Measurements from ENCODE around the gene GLDN. TPM values are rescaled to one million over a fixed set of nuclear protein-coding genes. Genes with fewer than 3 reads are reported as not detected.
A peak's percentile ranks its signal among the peaks of the same experiment; 100 is the strongest.

GLDN gene
- total RNA-seq, 4 donors from 2014 or later, result 0.27 to 1.8 (median 1.2) TPM

DNA sequence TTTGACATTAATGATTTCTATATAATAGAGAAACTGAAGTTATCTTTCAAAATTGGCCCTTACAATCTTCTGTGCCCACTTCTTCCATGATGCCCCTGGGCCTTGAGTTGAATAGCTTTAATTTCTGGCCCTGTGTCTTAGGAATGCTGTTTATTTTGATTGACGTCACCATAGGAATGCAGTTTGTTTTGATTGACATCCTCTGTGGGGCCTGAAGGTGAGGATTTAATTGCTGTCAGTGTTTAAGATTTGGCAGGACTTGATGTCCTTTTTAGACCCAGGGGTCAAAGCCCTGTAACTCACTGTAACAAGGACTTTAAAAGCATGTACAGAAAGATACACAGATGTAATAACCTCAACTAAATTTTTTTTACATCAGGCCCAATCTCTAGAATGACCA, 83.3 kb downstream of the GLDN start:
- no peaks in the 10 kb centered on the region for H3K27me3 ChIP-seq
- H3K27ac ChIP-seq, result peak overlapping the region; percentile 18 to 29 (median 19)
- intact Hi-C loops (cut with DNase I), result no loop called here
- 32 to 35% methylated on average over 1 of the region's 1 CpG for WGBS, 2 donors
- no peak overlapping the region for H3K4me3 ChIP-seq (replicated peaks in 1 of 3)
- no peak for TF ChIP-seq POLR2A (IDR thresholded peaks at IDR 0.05)
- no peaks in the 10 kb centered on the region for H3K36me3 ChIP-seq
- peaks cover 4 to 16% of the 10 kb centered on the region in 2 donors for H3K4me1 ChIP-seq
- DNase-seq, result no peak
- no peaks in the 10 kb centered on the region for H3K9me3 ChIP-seq

DNA sequence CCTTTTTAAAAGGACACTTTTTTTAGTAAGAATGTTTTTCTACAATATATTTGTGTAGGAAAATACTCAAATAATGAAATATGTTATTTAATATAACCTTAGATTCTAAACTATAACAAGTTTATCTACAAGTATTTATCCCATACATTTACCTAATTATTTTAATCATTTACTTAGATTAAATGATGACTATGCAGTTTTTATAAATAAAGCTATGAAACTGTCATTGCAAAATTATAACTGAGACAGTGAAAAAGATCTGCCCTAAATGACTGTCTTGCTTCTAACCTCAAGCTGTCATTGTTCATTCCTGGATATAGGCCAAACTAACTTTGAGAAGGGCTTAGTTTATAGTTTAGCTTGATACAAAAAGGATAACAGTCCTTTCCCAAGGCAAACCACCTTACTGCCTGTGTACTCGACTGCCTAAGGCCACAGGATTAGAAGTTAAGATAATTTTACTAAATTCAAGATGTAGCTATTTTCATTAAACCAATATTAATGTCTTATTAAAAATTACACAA, 84.1 kb downstream of the GLDN start:
- peak overlapping the region in 1 of 3 donors; percentile 29 for H3K27ac ChIP-seq
- no peaks in the 10 kb centered on the region for H3K27me3 ChIP-seq
- H3K36me3 ChIP-seq, result no peaks in the 10 kb centered on the region
- H3K4me3 ChIP-seq (replicated peaks in 1 of 3), result no peak overlapping the region
- no peaks in the 10 kb centered on the region for H3K9me3 ChIP-seq
- intact Hi-C loops (cut with DNase I), result no loop called here
- H3K4me1 ChIP-seq, result peaks cover 4 to 16% of the 10 kb centered on the region in 2 donors
- TF ChIP-seq, protein P1, sequence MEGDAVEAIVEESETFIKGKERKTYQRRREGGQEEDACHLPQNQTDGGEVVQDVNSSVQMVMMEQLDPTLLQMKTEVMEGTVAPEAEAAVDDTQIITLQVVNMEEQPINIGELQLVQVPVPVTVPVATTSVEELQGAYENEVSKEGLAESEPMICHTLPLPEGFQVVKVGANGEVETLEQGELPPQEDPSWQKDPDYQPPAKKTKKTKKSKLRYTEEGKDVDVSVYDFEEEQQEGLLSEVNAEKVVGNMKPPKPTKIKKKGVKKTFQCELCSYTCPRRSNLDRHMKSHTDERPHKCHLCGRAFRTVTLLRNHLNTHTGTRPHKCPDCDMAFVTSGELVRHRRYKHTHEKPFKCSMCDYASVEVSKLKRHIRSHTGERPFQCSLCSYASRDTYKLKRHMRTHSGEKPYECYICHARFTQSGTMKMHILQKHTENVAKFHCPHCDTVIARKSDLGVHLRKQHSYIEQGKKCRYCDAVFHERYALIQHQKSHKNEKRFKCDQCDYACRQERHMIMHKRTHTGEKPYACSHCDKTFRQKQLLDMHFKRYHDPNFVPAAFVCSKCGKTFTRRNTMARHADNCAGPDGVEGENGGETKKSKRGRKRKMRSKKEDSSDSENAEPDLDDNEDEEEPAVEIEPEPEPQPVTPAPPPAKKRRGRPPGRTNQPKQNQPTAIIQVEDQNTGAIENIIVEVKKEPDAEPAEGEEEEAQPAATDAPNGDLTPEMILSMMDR (IDR thresholded peaks at IDR 0.05), result no peak
- no peak for TF ChIP-seq POLR2A (IDR thresholded peaks at IDR 0.05)
- WGBS, 2 donors, result 31 to 33% methylated on average over 1 of the region's 1 CpG
- no peak for DNase-seq

DNA sequence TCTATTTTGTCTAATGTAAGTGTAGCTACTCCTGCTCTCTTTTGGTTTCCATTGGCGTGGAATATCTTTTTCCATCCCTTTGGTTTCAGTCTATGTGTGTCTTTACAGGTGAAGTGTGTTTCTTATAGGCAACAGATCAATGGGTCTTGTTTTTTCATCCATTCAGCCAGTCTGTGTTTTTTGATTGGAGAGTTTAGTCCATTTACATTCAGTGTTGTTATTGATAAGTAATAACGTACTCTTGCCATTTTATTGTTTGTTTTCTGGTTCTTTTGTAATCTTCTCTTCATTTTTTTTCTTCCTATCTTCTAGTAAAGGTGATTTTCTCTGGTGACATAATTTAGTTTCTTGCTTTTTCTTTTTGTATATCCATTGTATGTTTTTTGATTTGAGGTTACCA, 97.1 kb downstream of the GLDN start:
- WGBS, 2 donors, result 83 to 94% methylated on average over 2 of the region's 2 CpGs
- DNase-seq, result no peak
- Histone ChIP-seq H3K9me3 (no peaks in the 10 kb centered on the region), H3K36me3 (no peaks in the 10 kb centered on the region), H3K4me1 (no peaks in the 10 kb centered on the region), H3K27me3 (no peaks in the 10 kb centered on the region), H3K27ac (no peak overlapping the region), H3K4me3 (replicated peaks in 1 of 3) (no peak overlapping the region)
- intact Hi-C loops (cut with DNase I), result no loop called here
- TF ChIP-seq, protein P1 (IDR thresholded peaks at IDR 0.05), result no peak
- TF ChIP-seq POLR2A (IDR thresholded peaks at IDR 0.05), result no peak

DNA sequence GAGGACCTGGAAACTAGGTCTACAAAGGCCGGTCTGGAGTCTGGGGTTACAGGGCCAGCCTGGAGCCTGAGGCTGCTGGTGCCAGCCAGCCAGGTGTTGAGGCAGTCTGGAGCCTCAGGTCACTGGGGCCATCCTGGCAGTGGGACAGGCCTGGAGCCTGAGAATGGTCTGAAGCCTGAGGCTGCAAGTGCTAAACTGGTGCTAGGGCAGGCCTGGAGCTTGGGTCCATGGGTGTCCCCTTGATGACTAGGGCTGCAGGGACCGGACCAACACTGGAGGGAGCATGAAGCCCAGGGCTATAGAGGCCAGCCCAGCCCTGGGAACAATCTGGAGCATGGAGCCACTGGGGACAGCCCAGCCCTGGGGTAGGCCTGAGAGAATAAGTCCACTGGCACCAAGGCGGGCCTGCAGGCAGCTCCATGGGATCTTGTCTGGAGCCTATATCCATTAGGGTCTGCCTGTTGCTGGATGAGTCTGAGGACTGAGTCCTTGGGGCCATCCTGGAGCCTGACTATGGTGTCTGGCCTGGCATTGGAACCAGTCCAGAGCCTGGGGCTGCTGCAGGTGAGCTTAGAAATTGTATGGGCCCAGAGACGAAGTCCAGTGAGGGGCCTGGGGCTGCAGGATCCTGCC, 101.9 kb downstream of the GLDN start:
- intact Hi-C loops (cut with DNase I), result no loop called here
- Histone ChIP-seq H3K4me1 (no peaks in the 10 kb centered on the region), H3K27me3 (no peaks in the 10 kb centered on the region), H3K4me3 (replicated peaks in 1 of 3) (no peak overlapping the region), H3K36me3 (no peaks in the 10 kb centered on the region), H3K9me3 (no peaks in the 10 kb centered on the region), H3K27ac (no peak overlapping the region)
- TF ChIP-seq, protein P1 (IDR thresholded peaks at IDR 0.05), result no peak
- TF ChIP-seq POLR2A (IDR thresholded peaks at IDR 0.05), result no peak
- WGBS, 2 donors, result 97 to 100% methylated on average over 2 to 3 of the region's 4 CpGs
- no peak for DNase-seq

DNA sequence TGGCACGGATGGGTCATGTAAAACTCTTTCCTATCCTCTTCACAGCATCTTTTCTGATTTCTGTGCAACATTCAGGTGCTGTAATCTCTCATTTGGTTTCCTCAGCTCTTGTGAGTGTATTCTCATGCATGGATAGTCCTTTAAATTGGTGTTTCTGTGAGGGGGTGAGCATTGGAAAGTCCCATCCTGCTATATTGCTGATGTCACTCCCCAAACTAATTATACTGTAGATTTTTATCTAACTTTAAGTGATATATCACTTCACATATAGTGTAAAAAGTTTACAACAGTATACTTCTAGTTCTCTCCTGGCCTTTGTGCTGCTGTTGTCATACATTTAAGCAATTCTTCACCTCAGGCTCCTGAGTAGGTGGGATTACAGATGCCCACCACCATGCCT, 102.7 kb downstream of the GLDN start:
- H3K4me1 ChIP-seq, result no peaks in the 10 kb centered on the region
- H3K4me3 ChIP-seq (replicated peaks in 1 of 3), result no peak overlapping the region
- TF ChIP-seq POLR2A (IDR thresholded peaks at IDR 0.05), result no peak
- TF ChIP-seq, protein P1 (IDR thresholded peaks at IDR 0.05), result no peak
- H3K27me3 ChIP-seq, result no peaks in the 10 kb centered on the region
- H3K27ac ChIP-seq, result no peak overlapping the region
- no peaks in the 10 kb centered on the region for H3K9me3 ChIP-seq
- intact Hi-C loops (cut with DNase I), result no loop called here
- 90 to 95% methylated on average over 1 of the region's 1 CpG for WGBS, 2 donors
- H3K36me3 ChIP-seq, result peaks cover 2 to 5% of the 10 kb centered on the region in 2 donors
- no peak for DNase-seq

Data from thyroid gland (tissue), 4 donors.